Measurements from ENCODE around the gene NLRP9. TPM values are rescaled to one million over a fixed set of nuclear protein-coding genes. Genes with fewer than 3 reads are reported as not detected.

NLRP9 gene
- total RNA-seq, 1 donor from 2014 or later = not detected

GRCh38 chr19:55667006-55667381 lies 71.2 kb downstream of the NLRP9 start:
- DNase-seq (ENCODE audit: low read depth) = no peak
- no peak for TF ChIP-seq CTCF (conservative IDR thresholded peaks at IDR 0.05; ENCODE audit: low read depth, low read length)
- H3K4me3 ChIP-seq (ENCODE audit: low read depth, low read length) = no peak overlapping the region

GRCh38 chr19:55666343-55667005 lies 71.7 kb downstream of the NLRP9 start:
- no peak overlapping the region for H3K4me3 ChIP-seq (ENCODE audit: low read depth, low read length)
- DNase-seq (ENCODE audit: low read depth) = no peak
- TF ChIP-seq CTCF (conservative IDR thresholded peaks at IDR 0.05; ENCODE audit: low read depth, low read length) = no peak

GRCh38 chr19:55663846-55664536 lies 74.2 kb downstream of the NLRP9 start:
- H3K4me3 ChIP-seq (ENCODE audit: low read depth, low read length) = no peak overlapping the region
- no peak for TF ChIP-seq CTCF (conservative IDR thresholded peaks at IDR 0.05; ENCODE audit: low read depth, low read length)
- DNase-seq (ENCODE audit: low read depth) = no peak

GRCh38 chr19:55661826-55662225 lies 76.4 kb downstream of the NLRP9 start:
- TF ChIP-seq CTCF (conservative IDR thresholded peaks at IDR 0.05; ENCODE audit: low read depth, low read length) = no peak
- H3K4me3 ChIP-seq (ENCODE audit: low read depth, low read length) = no peak overlapping the region
- DNase-seq (ENCODE audit: low read depth) = no peak

GRCh38 chr19:55660991-55661390 lies 77.2 kb downstream of the NLRP9 start:
- DNase-seq (ENCODE audit: low read depth) = no peak
- H3K4me3 ChIP-seq (ENCODE audit: low read depth, low read length) = no peak overlapping the region
- TF ChIP-seq CTCF (conservative IDR thresholded peaks at IDR 0.05; ENCODE audit: low read depth, low read length) = no peak

- no peak for TF ChIP-seq CTCF (conservative IDR thresholded peaks at IDR 0.05; ENCODE audit: low read depth, low read length)
- DNase-seq (ENCODE audit: low read depth) = no peak
These were observed 77.8 kb downstream of the NLRP9 start for GRCh38 chr19:55660404-55660803.

GRCh38 chr19:55659822-55660221 lies 78.4 kb downstream of the NLRP9 start:
- DNase-seq (ENCODE audit: low read depth) = no peak
- no peak for TF ChIP-seq CTCF (conservative IDR thresholded peaks at IDR 0.05; ENCODE audit: low read depth, low read length)
- H3K4me3 ChIP-seq (ENCODE audit: low read depth, low read length) = no peak overlapping the region

More at GRCh38 chr19:55660404-55660803, 77.8 kb downstream of the NLRP9 start:
- H3K4me3 ChIP-seq (ENCODE audit: low read depth, low read length) = no peak overlapping the region
